HEK293 (cell line): ENCODE data around the gene CBLL1.

Source experiments
- CTCF ChIA-PET: fragments of 350-600 bp; formaldehyde crosslinking; extraction: SDS; loops from one replicate; lab custom pipeline; 2021; ENCODE audit warnings: antibody characterized with exemption; lab: Yijun Ruan, JAX
- POLR2A ChIA-PET: fragments of 300-600 bp; formaldehyde crosslinking; extraction: SDS; loops from one replicate; lab custom pipeline; 2020; ENCODE audit warnings: antibody characterized with exemption, inconsistent platforms; lab: Yijun Ruan, JAX
- H3K27ac ChIP-seq: fragments of 200-500 bp; sonication (Bioruptor generic); 2 replicates; pipeline ENCODE4 v1.5.1; 2014; ENCODE audit warnings: low read depth, low read length, control low read depth, inconsistent platforms; ENCODE audit errors: extremely low read depth
- H3K36me3 ChIP-seq, 2 experiments: fragments of 200-500 bp in 1 of 2; sonication (Bioruptor generic) in 1 of 2; 1 replicate in 1 of 2; 2 replicates in 1 of 2; pipeline ENCODE4 v1.5.1; 2014 to 2017; ENCODE audit warnings: inconsistent platforms in 2 of 2, low read length in 2 of 2; ENCODE audit not compliant: control insufficient read depth in 2 of 2, insufficient read depth in 1 of 2
- H3K4me1 ChIP-seq: fragments of 200-500 bp; sonication (Bioruptor generic); 2 replicates; pipeline ENCODE4 v1.5.1; 2014; ENCODE audit warnings: mild to moderate bottlenecking, low read length, inconsistent platforms; ENCODE audit not compliant: control insufficient read depth, insufficient read depth
- H3K4me3 ChIP-seq: 2 replicates; pipeline ENCODE4 v1.5.1; 2011; ENCODE audit warnings: low read depth, mild to moderate bottlenecking, control low read depth, low read length, moderate library complexity
- H3K9me3 ChIP-seq: fragments of 200-500 bp; sonication (Bioruptor generic); 2 replicates; pipeline ENCODE4 v1.5.1; 2014; ENCODE audit warnings: low read depth, low read length, inconsistent platforms; ENCODE audit not compliant: control insufficient read depth, insufficient read depth
- KLF10 ChIP-seq: fragments of 450-650 bp; IDR thresholded peaks from 2 replicates; pipeline ENCODE4 v1.5.1; 2018; ENCODE audit warnings: missing biosample characterization, mild to moderate bottlenecking, missing genetic modification characterization
- MEIS1 ChIP-seq: sonication (generic); formaldehyde crosslinking; IDR thresholded peaks from 2 replicates; pipeline ENCODE4 v1.8.1; 2022; ENCODE audit warnings: missing genetic modification reagents, mild to moderate bottlenecking, borderline replicate concordance
- OSR2 ChIP-seq: fragments of 450-650 bp; formaldehyde crosslinking; IDR thresholded peaks from 2 replicates; pipeline ENCODE4 v1.5.1; 2016; ENCODE audit warnings: missing biosample characterization, missing genetic modification characterization
- OVOL3 ChIP-seq: fragments of 450-650 bp; formaldehyde crosslinking; IDR thresholded peaks from 2 replicates; pipeline ENCODE4 v1.5.1; 2016; ENCODE audit warnings: missing biosample characterization, missing genetic modification characterization
- TCF7L2 ChIP-seq: IDR thresholded peaks from 2 replicates; pipeline ENCODE4 v1.6.1; 2011; ENCODE audit warnings: low read depth, mild to moderate bottlenecking, inconsistent platforms, low read length, moderate library complexity, borderline replicate concordance
- WT1 ChIP-seq: fragments of 450-650 bp; formaldehyde crosslinking; IDR thresholded peaks from 2 replicates; pipeline ENCODE4 v1.5.1; 2016; ENCODE audit warnings: missing biosample characterization, missing genetic modification characterization
- ZBTB48 ChIP-seq: fragments of 450-650 bp; formaldehyde crosslinking; IDR thresholded peaks from 2 replicates; pipeline ENCODE4 v1.5.1; 2016; ENCODE audit warnings: missing biosample characterization, missing genetic modification characterization
- ZEB2 ChIP-seq: fragments of 450-650 bp; formaldehyde crosslinking; IDR thresholded peaks from 2 replicates; pipeline ENCODE4 v1.5.1; 2016; ENCODE audit warnings: missing biosample characterization, missing genetic modification characterization
- ZNF146 ChIP-seq: fragments of 450-650 bp; formaldehyde crosslinking; IDR thresholded peaks from 2 replicates; pipeline ENCODE4 v1.5.1; 2016; ENCODE audit warnings: missing biosample characterization, missing genetic modification characterization
- ZNF19 ChIP-seq: fragments of 450-650 bp; formaldehyde crosslinking; IDR thresholded peaks from 2 replicates; pipeline ENCODE4; 2016; ENCODE audit warnings: missing biosample characterization, missing genetic modification characterization, low read depth
- ZNF211 ChIP-seq: fragments of 450-650 bp; formaldehyde crosslinking; IDR thresholded peaks from 2 replicates; pipeline ENCODE4 v1.5.1; 2016; ENCODE audit warnings: low read depth, missing biosample characterization, missing genetic modification characterization
- ZNF335 ChIP-seq: fragments of 450-650 bp; formaldehyde crosslinking; conservative IDR thresholded peaks from 2 replicates; pipeline ENCODE4 v1.5.1; 2016; ENCODE audit warnings: missing biosample characterization, missing genetic modification characterization
- ZNF433 ChIP-seq: fragments of 450-650 bp; formaldehyde crosslinking; IDR thresholded peaks from 2 replicates; pipeline ENCODE4 v1.5.1; 2016; ENCODE audit warnings: missing biosample characterization, missing genetic modification characterization, low read depth
- ZNF473 ChIP-seq: fragments of 450-650 bp; formaldehyde crosslinking; IDR thresholded peaks from 2 replicates; pipeline ENCODE4 v1.5.1; 2017; ENCODE audit warnings: missing biosample characterization, missing genetic modification characterization
- ZNF610 ChIP-seq: fragments of 450-650 bp; formaldehyde crosslinking; IDR thresholded peaks from 2 replicates; pipeline ENCODE4 v1.5.1; 2016; ENCODE audit warnings: missing biosample characterization, missing genetic modification characterization, borderline replicate concordance
- ZNF664 ChIP-seq: fragments of 450-650 bp; formaldehyde crosslinking; IDR thresholded peaks from 2 replicates; pipeline ENCODE4 v1.5.1; 2016; ENCODE audit warnings: missing biosample characterization, missing genetic modification characterization
- ZNF701 ChIP-seq: fragments of 450-650 bp; formaldehyde crosslinking; IDR thresholded peaks from 2 replicates; pipeline ENCODE4 v1.5.1; 2016; ENCODE audit warnings: missing biosample characterization, missing genetic modification characterization
- ZNF776 ChIP-seq: fragments of 450-650 bp; formaldehyde crosslinking; IDR thresholded peaks from 2 replicates; pipeline ENCODE4 v1.5.0; 2017; ENCODE audit warnings: missing biosample characterization, missing genetic modification characterization, borderline replicate concordance
- TF ChIP-seq, protein P1 (sequence below): fragments of 450-650 bp; formaldehyde crosslinking; IDR thresholded peaks from 2 replicates; pipeline ENCODE4 v1.5.1; 2017; ENCODE audit warnings: missing biosample characterization, missing genetic modification characterization
- TF ChIP-seq, protein P2 (sequence below): fragments of 450-650 bp; formaldehyde crosslinking; IDR thresholded peaks from 2 replicates; pipeline ENCODE4 v1.5.1; 2016; ENCODE audit warnings: missing biosample characterization, missing genetic modification characterization, borderline replicate concordance

CBLL1 gene

DNA sequence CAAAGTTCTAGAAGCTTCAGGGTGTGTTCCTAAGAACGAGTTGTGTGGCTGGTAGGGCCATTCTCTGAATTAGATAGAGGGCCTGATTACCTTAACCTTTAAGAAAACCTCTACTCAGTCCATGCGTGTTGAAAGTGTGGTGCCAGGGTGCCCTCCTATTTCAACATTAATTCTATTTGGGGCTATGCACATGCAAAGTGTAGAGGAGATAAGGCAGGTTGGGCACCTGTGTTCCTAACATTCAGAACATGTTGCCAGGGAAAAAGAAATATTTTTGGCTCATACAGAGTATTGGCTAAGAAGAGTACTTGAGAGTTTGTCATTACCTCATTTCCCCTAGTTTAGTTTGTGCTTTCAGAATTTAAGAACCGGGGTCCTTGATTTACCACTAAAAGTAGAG lies 38.4 kb downstream of the CBLL1 start:
- H3K27ac ChIP-seq, result no peak overlapping the region
- TF ChIP-seq TCF7L2 (no peak), ZNF433 (no peak)
- H3K4me1 ChIP-seq, result no peaks in the 10 kb centered on the region
- ChIA-PET CTCF (no interaction called here), POLR2A (no interaction called here)
- H3K9me3 ChIP-seq, result no peaks in the 10 kb centered on the region
- no peaks in the 10 kb centered on the region for H3K36me3 ChIP-seq
- no peak overlapping the region for H3K4me3 ChIP-seq

DNA sequence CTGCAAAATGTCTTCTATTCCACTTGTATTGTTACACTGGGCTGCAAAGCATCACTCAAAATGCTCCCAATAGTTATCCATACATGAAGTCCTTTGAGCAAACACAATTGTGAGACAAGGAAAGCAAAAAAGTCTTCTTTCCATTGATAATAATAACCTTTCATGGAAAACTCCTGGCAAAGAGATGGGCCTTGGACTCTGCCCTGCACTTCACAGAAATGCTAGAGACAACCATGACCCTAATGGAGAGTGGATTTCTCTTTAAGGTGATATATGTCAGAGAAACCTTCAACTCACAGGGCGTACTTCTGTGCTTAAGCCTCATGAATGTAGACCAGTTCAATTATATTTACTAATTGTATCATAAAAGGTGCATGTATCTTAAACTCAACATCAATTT lies 39.7 kb downstream of the CBLL1 start:
- H3K9me3 ChIP-seq, result no peaks in the 10 kb centered on the region
- H3K27ac ChIP-seq, result no peak overlapping the region
- H3K4me1 ChIP-seq, result no peaks in the 10 kb centered on the region
- ChIA-PET CTCF (no interaction called here), POLR2A (no interaction called here)
- H3K4me3 ChIP-seq, result no peak overlapping the region
- no peaks in the 10 kb centered on the region for H3K36me3 ChIP-seq
- TF ChIP-seq ZNF610 (tag by site-specific recombination), result no peak
- no peak for TF ChIP-seq ZNF776 (tag by site-specific recombination)
- no peak for TF ChIP-seq ZNF19 (tag by site-specific recombination)
- no peak for TF ChIP-seq ZNF146 (tag by site-specific recombination)
- no peak for TF ChIP-seq OSR2 (tag by site-specific recombination)
- no peak for TF ChIP-seq ZNF211 (tag by site-specific recombination)
- TF ChIP-seq KLF10 (tag by site-specific recombination), result no peak
- TF ChIP-seq ZNF664 (tag by site-specific recombination), result no peak
- no peak for TF ChIP-seq WT1 (tag by site-specific recombination)
- TF ChIP-seq OVOL3 (tag by site-specific recombination), result no peak
- TF ChIP-seq ZEB2, result no peak
- TF ChIP-seq, protein P1, sequence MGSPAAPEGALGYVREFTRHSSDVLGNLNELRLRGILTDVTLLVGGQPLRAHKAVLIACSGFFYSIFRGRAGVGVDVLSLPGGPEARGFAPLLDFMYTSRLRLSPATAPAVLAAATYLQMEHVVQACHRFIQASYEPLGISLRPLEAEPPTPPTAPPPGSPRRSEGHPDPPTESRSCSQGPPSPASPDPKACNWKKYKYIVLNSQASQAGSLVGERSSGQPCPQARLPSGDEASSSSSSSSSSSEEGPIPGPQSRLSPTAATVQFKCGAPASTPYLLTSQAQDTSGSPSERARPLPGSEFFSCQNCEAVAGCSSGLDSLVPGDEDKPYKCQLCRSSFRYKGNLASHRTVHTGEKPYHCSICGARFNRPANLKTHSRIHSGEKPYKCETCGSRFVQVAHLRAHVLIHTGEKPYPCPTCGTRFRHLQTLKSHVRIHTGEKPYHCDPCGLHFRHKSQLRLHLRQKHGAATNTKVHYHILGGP, result no peak

- no peaks in the 10 kb centered on the region for H3K36me3 ChIP-seq
- ChIA-PET POLR2A (no interaction called here), CTCF (no interaction called here)
- no peaks in the 10 kb centered on the region for H3K9me3 ChIP-seq
- TF ChIP-seq ZNF335 (no peak), ZBTB48 (no peak), ZNF473 (tag by site-specific recombination) (no peak), MEIS1 (CRISPR knock-in tag) (no peak), ZNF701 (no peak)
- TF ChIP-seq, protein P2, sequence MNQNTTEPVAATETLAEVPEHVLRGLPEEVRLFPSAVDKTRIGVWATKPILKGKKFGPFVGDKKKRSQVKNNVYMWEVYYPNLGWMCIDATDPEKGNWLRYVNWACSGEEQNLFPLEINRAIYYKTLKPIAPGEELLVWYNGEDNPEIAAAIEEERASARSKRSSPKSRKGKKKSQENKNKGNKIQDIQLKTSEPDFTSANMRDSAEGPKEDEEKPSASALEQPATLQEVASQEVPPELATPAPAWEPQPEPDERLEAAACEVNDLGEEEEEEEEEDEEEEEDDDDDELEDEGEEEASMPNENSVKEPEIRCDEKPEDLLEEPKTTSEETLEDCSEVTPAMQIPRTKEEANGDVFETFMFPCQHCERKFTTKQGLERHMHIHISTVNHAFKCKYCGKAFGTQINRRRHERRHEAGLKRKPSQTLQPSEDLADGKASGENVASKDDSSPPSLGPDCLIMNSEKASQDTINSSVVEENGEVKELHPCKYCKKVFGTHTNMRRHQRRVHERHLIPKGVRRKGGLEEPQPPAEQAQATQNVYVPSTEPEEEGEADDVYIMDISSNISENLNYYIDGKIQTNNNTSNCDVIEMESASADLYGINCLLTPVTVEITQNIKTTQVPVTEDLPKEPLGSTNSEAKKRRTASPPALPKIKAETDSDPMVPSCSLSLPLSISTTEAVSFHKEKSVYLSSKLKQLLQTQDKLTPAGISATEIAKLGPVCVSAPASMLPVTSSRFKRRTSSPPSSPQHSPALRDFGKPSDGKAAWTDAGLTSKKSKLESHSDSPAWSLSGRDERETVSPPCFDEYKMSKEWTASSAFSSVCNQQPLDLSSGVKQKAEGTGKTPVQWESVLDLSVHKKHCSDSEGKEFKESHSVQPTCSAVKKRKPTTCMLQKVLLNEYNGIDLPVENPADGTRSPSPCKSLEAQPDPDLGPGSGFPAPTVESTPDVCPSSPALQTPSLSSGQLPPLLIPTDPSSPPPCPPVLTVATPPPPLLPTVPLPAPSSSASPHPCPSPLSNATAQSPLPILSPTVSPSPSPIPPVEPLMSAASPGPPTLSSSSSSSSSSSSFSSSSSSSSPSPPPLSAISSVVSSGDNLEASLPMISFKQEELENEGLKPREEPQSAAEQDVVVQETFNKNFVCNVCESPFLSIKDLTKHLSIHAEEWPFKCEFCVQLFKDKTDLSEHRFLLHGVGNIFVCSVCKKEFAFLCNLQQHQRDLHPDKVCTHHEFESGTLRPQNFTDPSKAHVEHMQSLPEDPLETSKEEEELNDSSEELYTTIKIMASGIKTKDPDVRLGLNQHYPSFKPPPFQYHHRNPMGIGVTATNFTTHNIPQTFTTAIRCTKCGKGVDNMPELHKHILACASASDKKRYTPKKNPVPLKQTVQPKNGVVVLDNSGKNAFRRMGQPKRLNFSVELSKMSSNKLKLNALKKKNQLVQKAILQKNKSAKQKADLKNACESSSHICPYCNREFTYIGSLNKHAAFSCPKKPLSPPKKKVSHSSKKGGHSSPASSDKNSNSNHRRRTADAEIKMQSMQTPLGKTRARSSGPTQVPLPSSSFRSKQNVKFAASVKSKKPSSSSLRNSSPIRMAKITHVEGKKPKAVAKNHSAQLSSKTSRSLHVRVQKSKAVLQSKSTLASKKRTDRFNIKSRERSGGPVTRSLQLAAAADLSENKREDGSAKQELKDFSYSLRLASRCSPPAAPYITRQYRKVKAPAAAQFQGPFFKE (tag by site-specific recombination), result no peak
- H3K4me3 ChIP-seq, result no peak overlapping the region
- H3K4me1 ChIP-seq, result no peaks in the 10 kb centered on the region
- H3K27ac ChIP-seq, result no peak overlapping the region
These were observed 41.2 kb downstream of the CBLL1 start for GRCh38 chr7:107785170-107785569.
